ENCODE data around the gene POR.
A peak's percentile ranks its signal among the peaks of the same experiment; 100 is the strongest.
"Not testable (repeated sequence)": the region's sequence is repeated elsewhere in the genome, so short reads cannot be mapped to it uniquely, and the experiment has no call there.

The POR gene

DNA sequence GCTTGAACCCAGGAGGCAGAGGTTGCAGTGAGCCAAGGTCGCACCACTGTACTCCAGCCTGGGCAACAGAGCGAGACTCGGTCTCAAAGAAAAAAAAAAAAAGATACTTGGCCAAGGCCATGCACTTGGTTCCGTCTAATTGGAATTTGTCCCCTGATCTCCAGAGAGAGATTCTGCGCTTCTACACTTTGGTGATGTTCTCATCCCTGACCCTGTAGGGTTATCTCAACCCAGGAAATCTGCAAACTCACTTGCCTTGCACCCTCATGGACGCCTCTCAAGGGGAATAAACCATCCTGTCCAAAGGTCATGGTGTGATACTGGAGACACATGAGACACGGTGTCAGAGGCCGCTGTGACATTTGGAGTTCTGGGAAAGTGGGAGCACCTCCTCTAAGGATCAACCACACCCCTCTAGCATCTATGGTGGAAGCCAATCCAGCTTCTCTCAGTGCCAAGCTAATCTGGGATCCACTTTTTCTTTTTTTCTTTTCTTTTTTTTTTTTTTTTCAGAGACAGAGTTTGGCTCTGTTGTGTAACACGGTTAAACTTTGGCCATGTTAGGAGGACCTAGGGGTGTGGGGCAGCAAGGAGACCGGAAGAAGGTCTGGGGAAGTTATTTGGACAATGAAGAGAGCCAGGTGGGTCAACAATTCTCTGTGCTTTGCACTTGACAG, 7.8 kb upstream of the POR start:
- no peak for DNase-seq (ENCODE audit: extremely low spot score)
- TF ChIP-seq, protein P1, sequence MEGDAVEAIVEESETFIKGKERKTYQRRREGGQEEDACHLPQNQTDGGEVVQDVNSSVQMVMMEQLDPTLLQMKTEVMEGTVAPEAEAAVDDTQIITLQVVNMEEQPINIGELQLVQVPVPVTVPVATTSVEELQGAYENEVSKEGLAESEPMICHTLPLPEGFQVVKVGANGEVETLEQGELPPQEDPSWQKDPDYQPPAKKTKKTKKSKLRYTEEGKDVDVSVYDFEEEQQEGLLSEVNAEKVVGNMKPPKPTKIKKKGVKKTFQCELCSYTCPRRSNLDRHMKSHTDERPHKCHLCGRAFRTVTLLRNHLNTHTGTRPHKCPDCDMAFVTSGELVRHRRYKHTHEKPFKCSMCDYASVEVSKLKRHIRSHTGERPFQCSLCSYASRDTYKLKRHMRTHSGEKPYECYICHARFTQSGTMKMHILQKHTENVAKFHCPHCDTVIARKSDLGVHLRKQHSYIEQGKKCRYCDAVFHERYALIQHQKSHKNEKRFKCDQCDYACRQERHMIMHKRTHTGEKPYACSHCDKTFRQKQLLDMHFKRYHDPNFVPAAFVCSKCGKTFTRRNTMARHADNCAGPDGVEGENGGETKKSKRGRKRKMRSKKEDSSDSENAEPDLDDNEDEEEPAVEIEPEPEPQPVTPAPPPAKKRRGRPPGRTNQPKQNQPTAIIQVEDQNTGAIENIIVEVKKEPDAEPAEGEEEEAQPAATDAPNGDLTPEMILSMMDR (IDR thresholded peaks at IDR 0.05; ENCODE audit: control extremely low read depth, extremely low read depth, low read depth, missing control alignments): no peak
- POLR2A ChIA-PET: no interaction called here
- CTCF ChIA-PET: interaction anchor here (1.2 kb wide), 1 partner anchor 40 kb away, joined by 3 read pairs; no protein-coding TSS in a partner anchor

DNA sequence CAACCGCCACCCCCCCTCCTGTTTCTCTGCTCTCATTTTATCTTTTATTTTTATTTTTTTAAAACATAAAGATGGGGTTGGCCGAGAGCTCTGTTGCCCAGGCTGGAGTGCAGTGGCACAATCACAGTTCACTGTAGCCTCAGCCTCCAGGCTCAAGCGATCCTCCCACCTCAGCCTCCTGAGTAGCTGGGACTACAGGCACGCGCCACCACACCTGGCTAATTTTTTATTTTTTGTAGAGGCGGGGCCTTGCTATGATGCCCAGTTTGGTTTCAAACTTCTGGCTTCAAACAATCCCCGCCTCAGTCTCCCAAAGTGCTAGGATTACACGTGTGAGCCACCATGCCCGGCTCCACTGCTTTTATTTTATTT, 7.3 kb upstream of the POR start:
- POLR2A ChIA-PET; CTCF ChIA-PET; DNase-seq (ENCODE audit: extremely low spot score): not testable (repeated sequence)

DNA sequence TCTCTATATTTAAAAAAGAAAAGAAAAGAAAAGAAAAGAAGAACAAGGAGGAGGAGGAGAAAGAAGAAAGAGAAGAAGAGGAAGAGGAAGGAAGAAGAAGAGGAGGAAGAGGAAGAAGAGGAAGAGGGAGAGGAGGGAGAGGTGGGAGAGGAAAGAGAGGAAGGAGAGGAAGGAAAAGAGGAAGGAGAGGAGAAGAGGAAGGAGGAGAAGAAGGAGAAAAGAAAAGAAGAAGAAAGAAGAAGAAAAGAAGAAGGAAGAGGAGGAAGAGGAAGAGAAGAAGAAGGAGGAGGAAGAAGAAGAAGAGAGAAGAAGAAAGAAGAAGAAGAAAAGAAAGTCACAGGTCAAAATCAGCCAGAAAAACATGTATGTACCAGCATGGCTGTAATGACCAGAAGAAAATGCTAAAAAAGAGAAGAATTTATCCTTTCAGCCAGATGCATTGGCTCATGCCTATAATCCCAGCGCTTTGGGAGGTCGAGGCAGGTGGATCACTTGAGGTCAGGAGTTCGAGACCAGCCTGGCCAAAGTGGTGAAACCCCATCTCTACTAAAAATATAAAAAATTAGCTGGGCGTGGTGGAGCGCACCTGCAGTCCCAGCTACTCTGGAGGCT, 5.3 kb upstream of the POR start:
- TF ChIP-seq, protein P1 (IDR thresholded peaks at IDR 0.05; ENCODE audit: control extremely low read depth, extremely low read depth, low read depth, missing control alignments): no peak
- no peak for DNase-seq (ENCODE audit: extremely low spot score)
- ChIA-PET POLR2A (no interaction called here), CTCF (no interaction called here)

DNA sequence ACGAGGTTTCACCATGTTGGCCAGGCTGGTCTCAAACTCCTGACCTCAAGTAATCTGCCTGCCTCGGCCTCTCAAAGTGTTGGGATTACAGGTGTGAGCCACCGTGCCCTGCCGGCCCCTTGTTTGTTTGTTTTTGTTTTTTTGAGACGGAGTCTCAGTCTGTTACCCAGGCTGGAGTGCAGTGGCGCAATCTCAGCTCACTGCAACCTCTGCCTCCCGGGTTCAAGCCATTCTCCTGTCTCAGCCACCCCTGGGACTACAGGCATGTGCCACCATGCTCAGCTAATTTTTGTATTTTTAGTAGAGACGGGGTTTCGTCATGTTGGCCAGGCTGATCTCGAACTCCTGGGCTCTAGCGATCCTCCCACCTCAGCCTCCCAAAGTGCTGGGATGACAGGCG, 3.8 kb upstream of the POR start:
- not testable (repeated sequence) for DNase-seq (ENCODE audit: extremely low spot score)
- CTCF ChIA-PET: interaction anchor here (0.6 to 2.5 kb wide), 4 partner anchors 9 to 35 kb away, joined by 3 to 7 read pairs (median 4); no protein-coding TSS in a partner anchor
- POLR2A ChIA-PET: interaction anchor here (0.6 to 0.7 kb wide), 2 partner anchors 11 to 20 kb away, joined by 4 read pairs; no protein-coding TSS in a partner anchor

- ChIA-PET CTCF (interaction anchor here (1.2 kb wide), 1 partner anchor 10 kb away, joined by 7 read pairs; no protein-coding TSS in a partner anchor), POLR2A (no interaction called here)
- TF ChIP-seq, protein P1 (IDR thresholded peaks at IDR 0.05; ENCODE audit: control extremely low read depth, extremely low read depth, low read depth, missing control alignments): no peak
- DNase-seq (ENCODE audit: extremely low spot score): no peak
Measured at GRCh38 chr7:75913437-75913836, 1.5 kb upstream of the POR start.

DNA sequence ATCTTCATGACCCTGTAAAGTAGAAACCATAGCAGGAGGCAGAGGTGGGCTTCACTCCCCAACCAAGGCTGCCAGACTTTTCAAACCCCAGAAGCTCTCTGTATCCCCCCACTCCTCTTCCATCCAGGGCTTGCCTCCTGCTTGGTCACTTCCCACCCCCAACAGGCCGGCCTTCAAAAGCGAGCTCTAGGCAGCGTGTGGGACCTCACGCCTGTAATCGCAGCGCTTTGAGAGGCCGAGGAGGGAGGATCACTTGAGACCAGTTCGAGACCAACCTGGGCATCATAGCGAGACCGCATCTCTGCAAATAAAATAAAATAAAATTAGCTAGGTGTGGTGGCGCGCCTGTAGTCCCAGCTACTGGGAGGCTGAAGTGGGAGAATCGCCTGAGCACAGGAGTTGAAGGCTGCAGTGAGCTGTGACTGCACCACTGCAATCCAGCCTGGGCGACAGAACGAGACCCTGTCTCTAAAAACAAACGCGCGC, 743 bp upstream of the POR start:
- ChIA-PET POLR2A (interaction anchor here (0.6 to 3.5 kb wide), 4 partner anchors 12 to 155 kb away, joined by 3 to 21 read pairs (median 7); partner anchors contain the start of genes MDH2 and STYXL1), CTCF (interaction anchor here (1.1 to 3.5 kb wide), 4 partner anchors 11 to 106 kb away, joined by 3 to 17 read pairs (median 5); no protein-coding TSS in a partner anchor)
- DNase-seq (ENCODE audit: extremely low spot score): no peak
- TF ChIP-seq, protein P1 (IDR thresholded peaks at IDR 0.05; ENCODE audit: control extremely low read depth, extremely low read depth, low read depth, missing control alignments): no peak

- POLR2A ChIA-PET: interaction anchor here (0.6 to 3.5 kb wide), 6 partner anchors 10 to 481 kb away, joined by 3 to 21 read pairs (median 4); partner anchors contain the start of genes MDH2 and STYXL1
- DNase-seq (ENCODE audit: extremely low spot score): peak; percentile 41
- CTCF ChIA-PET: interaction anchor here (0.9 to 3.5 kb wide), 3 partner anchors 50 to 347 kb away, joined by 3 to 17 read pairs (median 3); no protein-coding TSS in a partner anchor
- TF ChIP-seq, protein P1 (IDR thresholded peaks at IDR 0.05; ENCODE audit: control extremely low read depth, extremely low read depth, low read depth, missing control alignments): no peak
Measured at GRCh38 chr7:75915416-75916156, 631 bp downstream of the POR start.

All from GM10248 (cell line).